Sigmoid colon (tissue), 4 donors: ENCODE results near the gene OLAH.

ENCODE experiments used
- CTCF ChIP-seq, 4 experiments: fragments of 450-650 bp in 3 of 4; fragments of 200-600 bp in 1 of 4; IDR thresholded peaks; one replicate each; pipeline ENCODE4 v1.5.1; 2016 to 2019; ENCODE audit warnings: antibody characterized with exemption in 4 of 4, mild to moderate bottlenecking in 3 of 4, moderate library complexity in 2 of 4
- POLR2AphosphoS5 ChIP-seq, 4 donors: sonication (generic); formaldehyde crosslinking; IDR thresholded peaks; one replicate each; pipeline ENCODE4 v1.6.1; 2017; ENCODE audit warnings: antibody characterized with exemption in 4 of 4

- TF ChIP-seq CTCF (IDR thresholded peaks at IDR 0.05): no peak
- TF ChIP-seq POLR2AphosphoS5 (IDR thresholded peaks at IDR 0.05): no peak
These were observed 72.5 kb downstream of the OLAH start for GRCh38 chr10:15116225-15116624.
